GM19395 (cell line): ENCODE measurements around the gene EHD4.
A peak's percentile ranks its signal among the peaks of the same experiment; 100 is the strongest.

Source experiments
- ATAC-seq: cut with Tn5 transposase; IDR thresholded peaks from one replicate; pipeline ENCODE4 v1.9.1; 2021; ENCODE audit warnings: mild to moderate bottlenecking, moderate library complexity; ENCODE audit not compliant: unreplicated experiment

The EHD4 gene

DNA sequence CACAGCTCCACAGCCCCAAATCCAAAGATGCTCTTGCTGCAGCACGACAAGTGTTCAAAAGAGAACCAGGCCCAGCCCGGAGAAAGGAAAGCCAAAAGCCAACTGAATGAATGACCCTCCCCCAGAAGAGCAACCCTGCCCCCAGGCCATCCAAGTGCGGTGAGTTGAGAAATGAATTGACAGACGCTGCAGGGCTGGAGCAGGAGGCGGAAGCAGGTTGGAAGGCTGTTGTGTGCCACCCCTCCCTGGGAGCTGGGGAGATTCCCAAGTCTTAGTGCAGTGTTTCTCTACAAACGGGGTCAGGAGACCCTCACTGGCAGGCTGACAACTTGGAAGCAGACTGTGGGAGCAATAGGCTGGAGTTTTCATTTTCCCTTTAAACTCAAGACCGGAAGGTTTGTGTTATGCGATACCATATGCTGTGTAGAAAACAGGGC, 75.0 kb downstream of the EHD4 start:
- ATAC-seq: no peak

GRCh38 chr15:41896566-41896965, 75.8 kb downstream of the EHD4 start:
- no peak for ATAC-seq

DNA sequence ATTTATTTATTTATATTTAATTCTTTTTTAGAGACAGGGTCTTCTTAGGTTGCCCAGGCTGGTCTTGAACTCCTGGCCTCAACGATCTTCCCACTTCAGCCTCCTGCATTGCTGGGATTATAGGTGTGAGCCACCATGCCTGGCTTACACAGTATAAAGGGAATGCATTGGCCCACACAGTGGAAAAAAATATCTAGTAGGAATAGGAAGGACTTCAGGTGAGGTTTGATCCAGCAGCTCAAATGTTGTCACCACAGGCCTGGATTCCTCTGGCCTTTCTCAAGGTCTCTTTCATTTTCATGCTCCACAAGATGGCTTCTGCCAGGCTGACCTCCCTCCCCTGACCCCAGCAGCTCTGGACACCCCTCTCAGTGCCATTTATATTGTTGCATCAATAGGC, 76.4 kb downstream of the EHD4 start:
- ATAC-seq: no peak

- ATAC-seq: no peak
These were observed 76.9 kb downstream of the EHD4 start for GRCh38 chr15:41895491-41895890.

DNA sequence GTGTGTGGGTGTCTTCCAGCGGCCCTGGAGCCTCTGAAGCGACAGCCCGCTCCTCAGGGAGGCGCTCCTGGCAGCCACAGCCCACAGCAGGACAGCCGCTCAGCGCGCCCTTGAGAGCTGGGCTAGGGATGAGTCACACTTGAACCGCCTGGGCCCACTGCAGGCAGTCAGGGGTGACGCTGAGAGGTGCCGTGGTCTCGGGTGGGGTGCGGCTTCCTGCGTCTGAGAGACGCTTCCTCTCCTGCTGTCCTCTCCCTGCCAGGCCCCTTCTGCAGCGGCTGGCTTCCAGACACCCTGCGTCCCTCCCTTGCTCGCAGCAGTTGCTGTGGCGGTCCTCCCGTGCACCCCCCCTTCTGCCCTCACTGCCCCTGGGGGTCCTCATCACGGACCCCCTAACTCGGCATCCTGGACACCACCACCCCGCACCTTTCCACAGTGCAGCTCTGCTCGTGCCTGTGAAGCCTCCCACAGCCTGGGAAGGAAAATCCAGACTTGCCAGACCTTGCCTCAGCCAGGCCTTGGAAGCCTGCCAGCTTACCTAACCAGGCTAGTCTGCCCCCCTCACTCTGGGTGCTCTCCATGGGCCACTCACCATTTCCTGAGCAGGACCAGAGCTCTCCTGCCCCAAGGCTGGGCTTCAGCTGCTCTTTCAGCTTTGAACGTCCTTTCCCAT, 77.4 kb downstream of the EHD4 start:
- peak; percentile 87 for ATAC-seq

- peak; percentile 9 for ATAC-seq
These were observed 78.0 kb downstream of the EHD4 start for GRCh38 chr15:41894251-41894790.

GRCh38 chr15:41893422-41894250, 78.7 kb downstream of the EHD4 start, which contains the start of gene SPTBN5:
SPTBN5 (minus strand) TSS chr15:41894053; CDS start chr15:41893497, 556 bp downstream.
- no peak for ATAC-seq

- ATAC-seq: no peak
These were observed 79.5 kb downstream of the EHD4 start for GRCh38 chr15:41892621-41893421.

GRCh38 chr15:41891946-41892345, 80.4 kb downstream of the EHD4 start:
- no peak for ATAC-seq

- ATAC-seq: no peak
These were observed 81.1 kb downstream of the EHD4 start for GRCh38 chr15:41891226-41891625.

GRCh38 chr15:41890050-41890690, 82.2 kb downstream of the EHD4 start:
- ATAC-seq: no peak

DNA sequence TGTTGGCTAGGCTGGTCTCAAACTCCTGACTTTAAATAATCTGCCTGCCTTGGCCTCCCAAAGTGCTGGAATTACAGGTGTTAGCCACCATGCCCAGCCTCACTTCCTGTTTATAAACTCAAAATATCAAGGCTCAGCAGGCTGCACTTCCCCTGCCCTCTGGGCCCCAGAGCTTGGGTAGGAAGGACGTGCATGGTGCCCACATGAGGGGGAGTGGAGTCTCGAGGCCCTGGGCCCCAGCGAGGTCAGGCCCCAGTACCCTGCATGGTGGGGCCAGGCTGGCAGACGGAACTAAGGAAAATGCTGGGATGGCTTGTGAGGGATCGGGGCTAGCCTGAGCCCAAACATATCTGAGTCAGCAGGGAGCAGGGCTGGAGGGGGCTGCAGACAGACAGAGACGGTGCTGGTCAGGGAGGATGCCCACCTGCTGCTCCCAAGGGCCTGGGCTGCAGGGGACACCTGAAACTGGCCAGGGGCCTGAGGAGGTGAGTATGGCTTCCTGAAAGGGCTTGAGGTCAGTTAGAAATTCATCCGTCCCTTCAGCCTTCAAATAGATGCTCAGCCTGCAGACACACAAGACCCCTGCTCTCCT, 83.6 kb downstream of the EHD4 start:
- ATAC-seq: no peak

GRCh38 chr15:41887893-41888292, 84.5 kb downstream of the EHD4 start:
- no peak for ATAC-seq

DNA sequence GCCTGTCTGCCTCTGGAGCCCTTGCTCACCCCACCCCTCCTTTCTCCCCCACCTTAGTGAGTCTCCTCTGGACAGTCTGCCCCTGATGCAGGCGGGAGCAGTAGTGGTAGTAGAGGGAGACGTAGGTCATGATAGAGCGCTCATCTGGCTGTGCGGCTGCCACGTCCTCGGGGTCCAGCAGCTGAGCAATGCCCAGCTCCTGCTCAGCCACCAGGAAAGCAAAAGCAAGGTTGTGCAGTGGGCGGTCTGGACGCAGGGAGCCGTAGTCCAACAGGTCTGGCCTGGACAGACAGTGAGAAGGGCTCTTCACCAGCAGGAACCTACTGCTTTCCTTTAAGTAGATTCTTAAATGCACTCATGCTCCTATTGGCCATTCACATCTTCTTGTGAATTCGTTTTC, 85.2 kb downstream of the EHD4 start:
- no peak for ATAC-seq

GRCh38 chr15:41886741-41887140, 85.6 kb downstream of the EHD4 start:
- ATAC-seq: no peak

GRCh38 chr15:41885841-41886240, 86.5 kb downstream of the EHD4 start:
- no peak for ATAC-seq

DNA sequence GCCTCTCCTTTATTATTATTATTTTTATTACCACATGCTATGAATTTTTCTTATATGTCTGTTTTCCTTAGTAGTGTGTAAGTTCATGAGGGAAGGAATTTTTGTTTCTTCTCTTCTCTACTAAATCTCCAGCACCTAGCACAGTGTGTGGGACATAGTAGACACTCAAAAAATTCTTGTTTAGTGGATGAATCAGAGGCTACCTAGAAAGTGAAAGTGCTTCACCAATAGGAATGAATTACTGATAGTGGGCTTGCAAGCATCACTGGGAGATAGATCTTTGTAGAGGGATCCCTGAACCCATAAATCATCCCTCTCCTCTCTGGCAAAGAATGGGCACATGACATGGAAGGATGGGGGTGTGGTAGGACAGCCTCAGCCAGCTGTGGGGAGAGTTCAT, 87.0 kb downstream of the EHD4 start:
- no peak for ATAC-seq

DNA sequence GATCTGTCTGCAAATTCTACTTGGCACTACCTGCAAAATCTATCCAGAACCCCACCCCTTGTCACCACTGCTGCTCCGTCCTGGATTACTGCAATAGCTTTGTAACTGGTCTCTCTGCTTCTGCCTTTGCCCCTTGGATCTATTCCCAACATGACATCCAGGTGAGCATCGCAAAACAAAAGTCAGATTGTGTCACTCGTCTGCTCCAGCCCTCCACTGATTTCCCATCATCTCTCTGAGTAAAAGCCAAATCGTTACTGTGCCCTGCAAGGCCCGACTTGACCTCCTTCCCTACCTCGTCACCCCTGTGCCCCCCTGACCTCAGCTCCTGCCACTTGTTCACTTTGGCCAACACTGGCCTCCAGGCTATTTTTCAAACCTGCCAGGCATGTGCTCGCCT, 87.9 kb downstream of the EHD4 start:
- no peak for ATAC-seq

- ATAC-seq: no peak
These were observed 88.9 kb downstream of the EHD4 start for GRCh38 chr15:41883484-41883825.

DNA sequence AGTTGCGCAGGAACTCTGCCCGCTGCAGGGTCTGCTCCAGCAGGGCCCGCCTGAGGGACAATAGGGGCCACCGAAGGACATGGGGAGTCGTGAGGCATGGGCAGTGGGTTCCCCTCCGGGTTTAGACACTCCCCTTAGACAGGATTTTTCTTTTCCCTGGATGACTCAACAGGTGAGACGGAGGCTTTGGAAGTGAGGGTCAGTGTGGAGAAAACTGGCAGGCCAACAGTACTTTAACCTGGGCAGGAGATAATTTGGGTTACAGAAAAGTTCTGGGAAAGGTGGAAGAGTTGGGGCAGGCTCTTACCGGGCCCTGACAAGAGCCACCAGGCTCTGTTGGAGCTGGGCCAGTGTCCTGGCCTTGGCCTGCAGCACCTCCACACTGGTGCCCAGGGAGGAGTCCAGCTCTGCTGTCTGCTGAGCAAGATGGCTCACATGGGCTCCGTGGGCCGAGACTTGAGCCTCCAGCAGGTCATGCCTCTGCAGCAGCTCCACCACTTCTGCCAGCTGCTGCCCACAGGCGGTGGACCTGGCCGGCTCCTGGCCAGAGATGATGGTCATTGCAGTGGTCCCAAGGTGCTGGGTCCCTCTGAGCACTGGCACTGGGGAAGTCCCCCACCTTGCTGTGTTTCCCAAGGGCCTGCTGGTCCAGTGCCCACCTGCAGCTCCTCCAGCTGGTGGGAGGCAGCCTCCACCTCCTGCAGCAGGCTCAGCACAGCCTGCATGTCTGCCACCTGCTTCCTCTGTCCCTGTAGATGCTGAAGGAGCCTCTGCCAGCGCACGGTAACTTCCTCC, 89.5 kb downstream of the EHD4 start:
- ATAC-seq: no peak
